ENCODE results near the gene DTNA.

The DTNA gene

GRCh38 chr18:34740724-34741123 lies 30.6 kb downstream of the DTNA start:
- Histone ChIP-seq H3K4me3 (ENCODE audit: low read length in 2 of 2) (no peak overlapping the region), H3K27me3 (ENCODE audit: control insufficient read depth in 1 of 2, insufficient read depth in 2 of 2, low read length in 2 of 2) (no peaks in the 10 kb centered on the region), H3K9me3 (ENCODE audit: control insufficient read depth in 2 of 2, low read length in 2 of 2) (no peaks in the 10 kb centered on the region), H3K27ac (ENCODE audit: low read length) (no peak overlapping the region), H3K9ac (ENCODE audit: low read length in 2 of 2) (no peak overlapping the region), H3K36me3 (ENCODE audit: control insufficient read depth in 2 of 2, insufficient read depth in 2 of 2, low read length in 2 of 2) (no peaks in the 10 kb centered on the region), H3K4me1 (ENCODE audit: control insufficient read depth, insufficient read depth, low read length) (peaks cover 18% of the 10 kb centered on the region)

DNA sequence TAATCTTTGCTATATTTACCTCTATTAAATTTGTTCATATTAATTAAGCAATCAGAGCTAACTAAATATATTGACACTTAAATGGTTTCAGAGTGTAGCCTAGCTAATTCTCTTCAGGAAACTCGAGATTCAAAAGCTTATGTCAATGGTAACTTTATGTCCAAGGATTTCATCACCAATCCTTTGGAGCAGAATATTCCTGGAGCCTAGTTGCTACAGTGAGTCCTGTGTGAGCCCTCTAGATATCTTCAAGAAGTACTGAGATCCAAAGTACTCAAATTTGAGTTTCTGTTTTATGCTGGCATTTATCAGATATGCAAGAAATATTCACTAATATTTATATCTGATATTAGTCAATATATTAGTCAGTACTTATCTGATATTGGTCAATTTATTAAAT lies 31.3 kb downstream of the DTNA start:
- H3K27me3 ChIP-seq (ENCODE audit: control insufficient read depth in 1 of 2, insufficient read depth in 2 of 2, low read length in 2 of 2): no peaks in the 10 kb centered on the region
- no peak overlapping the region for H3K27ac ChIP-seq (ENCODE audit: low read length)
- H3K4me1 ChIP-seq (ENCODE audit: control insufficient read depth, insufficient read depth, low read length): peaks cover 18% of the 10 kb centered on the region
- no peaks in the 10 kb centered on the region for H3K36me3 ChIP-seq (ENCODE audit: control insufficient read depth in 2 of 2, insufficient read depth in 2 of 2, low read length in 2 of 2)
- no peaks in the 10 kb centered on the region for H3K9me3 ChIP-seq (ENCODE audit: control insufficient read depth in 2 of 2, low read length in 2 of 2)
- H3K9ac ChIP-seq (ENCODE audit: low read length in 2 of 2): no peak overlapping the region
- no peak overlapping the region for H3K4me3 ChIP-seq (ENCODE audit: low read length in 2 of 2)

- Histone ChIP-seq H3K4me1 (ENCODE audit: control insufficient read depth, insufficient read depth, low read length) (peaks cover 16% of the 10 kb centered on the region), H3K9ac (ENCODE audit: low read length in 2 of 2) (no peak overlapping the region), H3K4me3 (ENCODE audit: low read length in 2 of 2) (no peak overlapping the region), H3K36me3 (ENCODE audit: control insufficient read depth in 2 of 2, insufficient read depth in 2 of 2, low read length in 2 of 2) (no peaks in the 10 kb centered on the region), H3K9me3 (ENCODE audit: control insufficient read depth in 2 of 2, low read length in 2 of 2) (no peaks in the 10 kb centered on the region), H3K27me3 (ENCODE audit: control insufficient read depth in 1 of 2, insufficient read depth in 2 of 2, low read length in 2 of 2) (no peaks in the 10 kb centered on the region), H3K27ac (ENCODE audit: low read length) (peak overlapping the region; percentile 60)
Measured at GRCh38 chr18:34742891-34743341, 32.8 kb downstream of the DTNA start.

- H3K36me3 ChIP-seq (ENCODE audit: control insufficient read depth in 2 of 2, insufficient read depth in 2 of 2, low read length in 2 of 2): no peaks in the 10 kb centered on the region
- no peak overlapping the region for H3K9ac ChIP-seq (ENCODE audit: low read length in 2 of 2)
- no peak overlapping the region for H3K27ac ChIP-seq (ENCODE audit: low read length)
- no peak overlapping the region for H3K4me3 ChIP-seq (ENCODE audit: low read length in 2 of 2)
- H3K9me3 ChIP-seq (ENCODE audit: control insufficient read depth in 2 of 2, low read length in 2 of 2): no peaks in the 10 kb centered on the region
- no peaks in the 10 kb centered on the region for H3K27me3 ChIP-seq (ENCODE audit: control insufficient read depth in 1 of 2, insufficient read depth in 2 of 2, low read length in 2 of 2)
- peaks cover 6% of the 10 kb centered on the region for H3K4me1 ChIP-seq (ENCODE audit: control insufficient read depth, insufficient read depth, low read length)
Measured at GRCh38 chr18:34744569-34744968, 34.5 kb downstream of the DTNA start.

- H3K4me3 ChIP-seq (ENCODE audit: low read length in 2 of 2): no peak overlapping the region
- H3K9ac ChIP-seq (ENCODE audit: low read length in 2 of 2): no peak overlapping the region
- H3K27me3 ChIP-seq (ENCODE audit: control insufficient read depth in 1 of 2, insufficient read depth in 2 of 2, low read length in 2 of 2): no peaks in the 10 kb centered on the region
- H3K4me1 ChIP-seq (ENCODE audit: control insufficient read depth, insufficient read depth, low read length): peaks cover 6% of the 10 kb centered on the region
- H3K27ac ChIP-seq (ENCODE audit: low read length): no peak overlapping the region
- no peaks in the 10 kb centered on the region for H3K36me3 ChIP-seq (ENCODE audit: control insufficient read depth in 2 of 2, insufficient read depth in 2 of 2, low read length in 2 of 2)
- no peaks in the 10 kb centered on the region for H3K9me3 ChIP-seq (ENCODE audit: control insufficient read depth in 2 of 2, low read length in 2 of 2)
Measured at GRCh38 chr18:34746614-34747013, 36.5 kb downstream of the DTNA start.

- no peak overlapping the region for H3K9ac ChIP-seq (ENCODE audit: low read length in 2 of 2)
- no peak overlapping the region for H3K27ac ChIP-seq (ENCODE audit: low read length)
- no peaks in the 10 kb centered on the region for H3K36me3 ChIP-seq (ENCODE audit: control insufficient read depth in 2 of 2, insufficient read depth in 2 of 2, low read length in 2 of 2)
- no peaks in the 10 kb centered on the region for H3K27me3 ChIP-seq (ENCODE audit: control insufficient read depth in 1 of 2, insufficient read depth in 2 of 2, low read length in 2 of 2)
- peak overlapping the region in 1 of 2 donors; percentile 32 for H3K4me3 ChIP-seq (ENCODE audit: low read length in 2 of 2)
- no peaks in the 10 kb centered on the region for H3K9me3 ChIP-seq (ENCODE audit: control insufficient read depth in 2 of 2, low read length in 2 of 2)
- H3K4me1 ChIP-seq (ENCODE audit: control insufficient read depth, insufficient read depth, low read length): no peaks in the 10 kb centered on the region
Measured at GRCh38 chr18:34749721-34750120, 39.6 kb downstream of the DTNA start.

DNA sequence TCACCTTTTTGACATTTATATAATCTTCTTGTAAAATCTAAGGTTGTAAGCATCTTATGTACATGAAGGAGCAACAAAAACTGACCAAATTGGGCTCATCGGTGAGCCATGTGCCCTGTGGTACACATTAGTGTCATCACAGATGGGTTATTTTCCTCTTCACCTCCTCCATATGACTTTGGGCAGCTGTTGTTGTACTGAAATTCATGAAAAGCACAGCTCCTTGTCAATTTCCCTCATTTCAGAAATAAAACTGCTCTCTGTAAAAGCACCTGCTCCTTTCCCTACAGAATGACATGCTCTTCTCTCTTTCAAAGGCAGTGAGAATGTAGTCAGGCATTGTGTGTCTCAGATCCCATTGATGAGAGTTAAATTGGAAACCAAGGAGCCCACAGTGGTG lies 42.0 kb downstream of the DTNA start:
- Histone ChIP-seq H3K9ac (ENCODE audit: low read length in 2 of 2) (no peak overlapping the region), H3K36me3 (ENCODE audit: control insufficient read depth in 2 of 2, insufficient read depth in 2 of 2, low read length in 2 of 2) (no peaks in the 10 kb centered on the region)

GRCh38 chr18:34754300-34754699 lies 44.2 kb downstream of the DTNA start:
- Histone ChIP-seq H3K4me3 (ENCODE audit: low read length in 2 of 2) (no peak overlapping the region), H3K27ac (ENCODE audit: low read length) (no peak overlapping the region), H3K9ac (ENCODE audit: low read length in 2 of 2) (no peak overlapping the region), H3K4me1 (ENCODE audit: control insufficient read depth, insufficient read depth, low read length) (no peaks in the 10 kb centered on the region), H3K9me3 (ENCODE audit: control insufficient read depth in 2 of 2, low read length in 2 of 2) (no peaks in the 10 kb centered on the region), H3K36me3 (ENCODE audit: control insufficient read depth in 2 of 2, insufficient read depth in 2 of 2, low read length in 2 of 2) (no peaks in the 10 kb centered on the region), H3K27me3 (ENCODE audit: control insufficient read depth in 1 of 2, insufficient read depth in 2 of 2, low read length in 2 of 2) (no peaks in the 10 kb centered on the region)

More for the DNA sequence above, 42.0 kb downstream of the DTNA start:
- Histone ChIP-seq H3K27me3 (ENCODE audit: control insufficient read depth in 1 of 2, insufficient read depth in 2 of 2, low read length in 2 of 2) (no peaks in the 10 kb centered on the region), H3K4me3 (ENCODE audit: low read length in 2 of 2) (no peak overlapping the region), H3K27ac (ENCODE audit: low read length) (no peak overlapping the region), H3K4me1 (ENCODE audit: control insufficient read depth, insufficient read depth, low read length) (no peaks in the 10 kb centered on the region), H3K9me3 (ENCODE audit: control insufficient read depth in 2 of 2, low read length in 2 of 2) (no peaks in the 10 kb centered on the region)

DNA sequence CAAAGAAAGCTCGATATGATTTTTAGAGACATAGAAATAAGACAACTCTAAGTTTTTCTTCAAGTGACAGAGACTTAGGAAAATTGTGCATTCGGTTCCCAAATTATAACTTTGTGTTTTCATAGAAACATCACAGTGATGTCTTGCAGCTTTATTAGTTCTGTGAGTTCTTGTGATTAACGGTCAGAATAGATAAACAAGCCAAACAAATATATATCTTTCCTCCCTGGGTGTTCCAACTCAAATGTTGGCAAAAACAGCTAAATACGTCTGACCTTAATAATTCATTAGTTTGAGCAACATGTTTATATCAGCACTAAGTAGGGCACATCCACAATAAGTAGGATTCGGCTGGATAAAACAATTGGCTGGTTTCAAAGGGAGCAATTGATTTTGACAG lies 47.6 kb downstream of the DTNA start:
- no peaks in the 10 kb centered on the region for H3K4me1 ChIP-seq (ENCODE audit: control insufficient read depth, insufficient read depth, low read length)
- H3K9ac ChIP-seq (ENCODE audit: low read length in 2 of 2): no peak overlapping the region
- H3K27me3 ChIP-seq (ENCODE audit: control insufficient read depth in 1 of 2, insufficient read depth in 2 of 2, low read length in 2 of 2): no peaks in the 10 kb centered on the region
- no peaks in the 10 kb centered on the region for H3K9me3 ChIP-seq (ENCODE audit: control insufficient read depth in 2 of 2, low read length in 2 of 2)
- no peak overlapping the region for H3K4me3 ChIP-seq (ENCODE audit: low read length in 2 of 2)
- H3K36me3 ChIP-seq (ENCODE audit: control insufficient read depth in 2 of 2, insufficient read depth in 2 of 2, low read length in 2 of 2): peaks cover 0 to under 1% of the 10 kb centered on the region in 2 donors
- no peak overlapping the region for H3K27ac ChIP-seq (ENCODE audit: low read length)

GRCh38 chr18:34758378-34758948 lies 48.4 kb downstream of the DTNA start:
- no peaks in the 10 kb centered on the region for H3K4me1 ChIP-seq (ENCODE audit: control insufficient read depth, insufficient read depth, low read length)
- H3K27ac ChIP-seq (ENCODE audit: low read length): no peak overlapping the region
- no peaks in the 10 kb centered on the region for H3K27me3 ChIP-seq (ENCODE audit: control insufficient read depth in 1 of 2, insufficient read depth in 2 of 2, low read length in 2 of 2)
- no peak overlapping the region for H3K9ac ChIP-seq (ENCODE audit: low read length in 2 of 2)
- H3K4me3 ChIP-seq (ENCODE audit: low read length in 2 of 2): no peak overlapping the region
- peaks cover 2 to 3% of the 10 kb centered on the region in 2 donors for H3K36me3 ChIP-seq (ENCODE audit: control insufficient read depth in 2 of 2, insufficient read depth in 2 of 2, low read length in 2 of 2)
- no peaks in the 10 kb centered on the region for H3K9me3 ChIP-seq (ENCODE audit: control insufficient read depth in 2 of 2, low read length in 2 of 2)

GRCh38 chr18:34760444-34760843 lies 50.3 kb downstream of the DTNA start:
- H3K36me3 ChIP-seq (ENCODE audit: control insufficient read depth in 2 of 2, insufficient read depth in 2 of 2, low read length in 2 of 2): peaks cover 2 to 3% of the 10 kb centered on the region in 2 donors
- H3K27me3 ChIP-seq (ENCODE audit: control insufficient read depth in 1 of 2, insufficient read depth in 2 of 2, low read length in 2 of 2): no peaks in the 10 kb centered on the region
- H3K9ac ChIP-seq (ENCODE audit: low read length in 2 of 2): no peak overlapping the region
- no peak overlapping the region for H3K4me3 ChIP-seq (ENCODE audit: low read length in 2 of 2)
- H3K27ac ChIP-seq (ENCODE audit: low read length): no peak overlapping the region
- H3K4me1 ChIP-seq (ENCODE audit: control insufficient read depth, insufficient read depth, low read length): no peaks in the 10 kb centered on the region
- H3K9me3 ChIP-seq (ENCODE audit: control insufficient read depth in 2 of 2, low read length in 2 of 2): no peaks in the 10 kb centered on the region
